Smooth muscle cell (in vitro differentiated cells): ENCODE measurements around the gene ACADS. TPM values are rescaled to one million over a fixed set of nuclear protein-coding genes. Genes with fewer than 3 reads are reported as not detected.

Experiments used
- DNase-seq: peaks from one replicate; lab custom pipeline; 2025; ENCODE audit not compliant: unreplicated experiment; lab: John Stamatoyannopoulos, UW
- H2AFZ ChIP-seq: fragments of 200-600 bp; sonication (generic); 2 replicates; pipeline ENCODE4 v1.6.0; 2016; ENCODE audit warnings: antibody characterized with exemption, low read depth, mild to moderate bottlenecking
- H3F3A ChIP-seq: fragments of 200-600 bp; sonication (generic); 2 replicates; pipeline ENCODE4 v1.6.0; 2017; ENCODE audit warnings: antibody characterized with exemption, low read depth
- H3K27ac ChIP-seq: fragments of 200-600 bp; sonication (generic); 2 replicates; pipeline ENCODE4 v1.5.1; 2016; ENCODE audit warnings: low read depth, mild to moderate bottlenecking
- H3K27me3 ChIP-seq: fragments of 200-600 bp; sonication (generic); 2 replicates; pipeline ENCODE4 v1.6.1; 2016; ENCODE audit warnings: low read depth, mild to moderate bottlenecking
- H3K36me3 ChIP-seq: fragments of 200-600 bp; sonication (generic); 2 replicates; pipeline ENCODE4 v1.5.1; 2016; ENCODE audit warnings: low read depth
- H3K4me1 ChIP-seq: fragments of 200-600 bp; sonication (generic); 2 replicates; pipeline ENCODE4 v1.5.1; 2016; ENCODE audit warnings: low read depth
- H3K4me2 ChIP-seq: fragments of 200-600 bp; sonication (generic); 2 replicates; pipeline ENCODE4 v1.6.0; 2016; ENCODE audit warnings: mild to moderate bottlenecking
- H3K4me3 ChIP-seq: fragments of 200-600 bp; sonication (generic); 2 replicates; pipeline ENCODE4 v1.5.1; 2016; ENCODE audit warnings: mild to moderate bottlenecking
- H3K79me2 ChIP-seq: fragments of 200-600 bp; sonication (generic); 2 replicates; pipeline ENCODE4 v1.6.0; 2016; ENCODE audit warnings: low read depth, mild to moderate bottlenecking
- H3K9ac ChIP-seq: fragments of 200-600 bp; sonication (generic); 2 replicates; pipeline ENCODE4 v1.6.0; 2016; ENCODE audit warnings: low read depth
- H3K9me3 ChIP-seq: fragments of 200-600 bp; sonication (generic); replicated peaks from 2 replicates; pipeline ENCODE4 v1.5.1; 2016; ENCODE audit warnings: low read depth
- H4K20me1 ChIP-seq: fragments of 200-600 bp; sonication (generic); 2 replicates; pipeline ENCODE4 v1.6.0; 2016; ENCODE audit warnings: low read depth
- CTCF ChIP-seq: fragments of 200-600 bp; sonication (generic); IDR thresholded peaks from 2 replicates; pipeline ENCODE4 v1.5.1; 2017; ENCODE audit warnings: borderline replicate concordance, mild to moderate bottlenecking, antibody characterized with exemption; ENCODE audit not compliant: insufficient read depth, poor library complexity, severe bottlenecking
- WGBS: methylation state at CpG from one replicate; pipeline ENCODE4 v1.1.7; 2016; ENCODE audit warnings: low lambda C conversion rate; 5-methylcytosine and 5-hydroxymethylcytosine counted together
- polyA plus RNA-seq: library from polyadenylated mRNA; unstranded; fragments of >200 nt; fragmentation: Nextera tagmentation; extraction: Ambion mirVana; gene quantifications from 2 replicates; pipeline ENCODE4 v1.2.1, GENCODE V29; 2016
- total RNA-seq: library from RNA; depleted of rRNA; stranded (reverse); fragments of >200 nt; gene quantifications from 2 replicates; pipeline ENCODE4 v1.2.3, GENCODE V29; 2014

Gene ACADS
- total and polyA plus RNA-seq, 2 experiments from 2014 or later: 3.7 to 14.0 TPM

GRCh38 chr12:120722784-120723183, 2.8 kb upstream of the ACADS start:
- no peak overlapping the region for H3K27ac ChIP-seq
- no peaks in the 10 kb centered on the region for H3K79me2 ChIP-seq
- no peaks in the 10 kb centered on the region for H3F3A ChIP-seq
- TF ChIP-seq CTCF: no peak
- H2AFZ ChIP-seq: no peak overlapping the region
- 92% methylated on average over 2 of the region's 2 CpGs for WGBS
- no peak overlapping the region for H3K9ac ChIP-seq
- no peak overlapping the region for H3K4me2 ChIP-seq
- no peak overlapping the region for H3K4me3 ChIP-seq
- H3K4me1 ChIP-seq: peaks cover 7% of the 10 kb centered on the region
- H3K27me3 ChIP-seq: no peaks in the 10 kb centered on the region
- H3K36me3 ChIP-seq: peaks cover 6% of the 10 kb centered on the region
- no peak for DNase-seq
- peaks cover 20% of the 10 kb centered on the region for H4K20me1 ChIP-seq
- no peaks in the 10 kb centered on the region for H3K9me3 ChIP-seq

- peaks cover 20% of the 10 kb centered on the region for H4K20me1 ChIP-seq
- no peak overlapping the region for H2AFZ ChIP-seq
- H3K27me3 ChIP-seq: no peaks in the 10 kb centered on the region
- H3K79me2 ChIP-seq: no peaks in the 10 kb centered on the region
- H3K4me1 ChIP-seq: peaks cover 7% of the 10 kb centered on the region
- no peaks in the 10 kb centered on the region for H3F3A ChIP-seq
- TF ChIP-seq CTCF: no peak
- peak overlapping the region; percentile 63 for H3K4me3 ChIP-seq
- H3K9ac ChIP-seq: no peak overlapping the region
- DNase-seq: no peak
- no peaks in the 10 kb centered on the region for H3K9me3 ChIP-seq
- H3K36me3 ChIP-seq: peaks cover 2% of the 10 kb centered on the region
- WGBS: 87% methylated on average over 5 of the region's 5 CpGs
- no peak overlapping the region for H3K27ac ChIP-seq
- H3K4me2 ChIP-seq: peak overlapping the region; percentile 90
These were observed 906 bp upstream of the ACADS start for GRCh38 chr12:120724720-120725119.

GRCh38 chr12:120725151-120725658, 421 bp upstream of the ACADS start:
- H3K4me3 ChIP-seq: peak overlapping the region; percentile 63
- H3K79me2 ChIP-seq: no peaks in the 10 kb centered on the region
- peaks cover 20% of the 10 kb centered on the region for H4K20me1 ChIP-seq
- H3K9ac ChIP-seq: peak overlapping the region; percentile 61
- no peak for DNase-seq
- no peaks in the 10 kb centered on the region for H3K9me3 ChIP-seq
- WGBS: 24% methylated on average over 14 of the region's 14 CpGs
- no peak overlapping the region for H3K27ac ChIP-seq
- peaks cover 2% of the 10 kb centered on the region for H3K36me3 ChIP-seq
- H3K27me3 ChIP-seq: no peaks in the 10 kb centered on the region
- H2AFZ ChIP-seq: peak overlapping the region; percentile 69
- H3K4me2 ChIP-seq: peak overlapping the region; percentile 90
- peaks cover 7% of the 10 kb centered on the region for H3K4me1 ChIP-seq
- TF ChIP-seq CTCF: no peak
- no peaks in the 10 kb centered on the region for H3F3A ChIP-seq

GRCh38 chr12:120726510-120726793, 826 bp downstream of the ACADS start:
- Histone ChIP-seq H3K27me3 (no peaks in the 10 kb centered on the region), H3F3A (no peaks in the 10 kb centered on the region), H3K79me2 (no peaks in the 10 kb centered on the region), H3K9ac (no peak overlapping the region), H3K36me3 (peaks cover 2% of the 10 kb centered on the region), H2AFZ (no peak overlapping the region), H3K9me3 (no peaks in the 10 kb centered on the region), H3K4me1 (peaks cover 7% of the 10 kb centered on the region), H3K27ac (no peak overlapping the region), H3K4me3 (peak overlapping the region; percentile 63), H4K20me1 (peaks cover 7% of the 10 kb centered on the region), H3K4me2 (peak overlapping the region; percentile 90)
- 91% methylated on average over 9 of the region's 9 CpGs for WGBS
- no peak for DNase-seq
- TF ChIP-seq CTCF: no peak
